Stimulated activated CD4-positive, alpha-beta T cell treated with anti-CD3 and anti-CD28 coated beads, Interleukin-2, amount 100 ng/mL, for 24 hours (primary cell): ENCODE data around the gene MPV17L.
"Not testable (repeated sequence)": the region's sequence is repeated elsewhere in the genome, so short reads cannot be mapped to it uniquely, and the experiment has no call there.

Source experiments
- DNase-seq, 2 donors: peaks; one replicate each; pipeline ENCODE4 v3.0.0-alpha.2; 2020

The MPV17L gene

GRCh38 chr16:15453296-15453695, 57.7 kb downstream of the MPV17L start:
- DNase-seq, result not testable (repeated sequence)

GRCh38 chr16:15454933-15455332, 59.4 kb downstream of the MPV17L start:
- not testable (repeated sequence) for DNase-seq

- no peak for DNase-seq
Observed at GRCh38 chr16:15457400-15457799, 61.8 kb downstream of the MPV17L start.

GRCh38 chr16:15457958-15458357, 62.4 kb downstream of the MPV17L start:
- DNase-seq, result no peak

- no peak for DNase-seq
Observed at GRCh38 chr16:15459791-15460190, 64.2 kb downstream of the MPV17L start.

GRCh38 chr16:15460601-15461000, 65.0 kb downstream of the MPV17L start:
- DNase-seq, result no peak

GRCh38 chr16:15461376-15461775, 65.8 kb downstream of the MPV17L start:
- DNase-seq, result no peak
